EL (cell line): ENCODE data around the gene TBRG1.
A peak's percentile ranks its signal among the peaks of the same experiment; 100 is the strongest.
"Not testable (repeated sequence)": the region's sequence is repeated elsewhere in the genome, so short reads cannot be mapped to it uniquely, and the experiment has no call there.

Experiments used
- DNase-seq: peaks from one replicate; pipeline ENCODE4 v3.0.0-alpha.2; 2016

Gene TBRG1

GRCh38 chr11:124622531-124623451, at the start of gene TBRG1:
Gene TBRG1, plus strand, starts transcription at chr11:124622864. Its CDS starts 220 bp downstream, at chr11:124623084.
- peak; percentile 90 for DNase-seq

- DNase-seq = no peak
Measured at GRCh38 chr11:124577716-124578427, 44.8 kb upstream of the TBRG1 start.

DNA sequence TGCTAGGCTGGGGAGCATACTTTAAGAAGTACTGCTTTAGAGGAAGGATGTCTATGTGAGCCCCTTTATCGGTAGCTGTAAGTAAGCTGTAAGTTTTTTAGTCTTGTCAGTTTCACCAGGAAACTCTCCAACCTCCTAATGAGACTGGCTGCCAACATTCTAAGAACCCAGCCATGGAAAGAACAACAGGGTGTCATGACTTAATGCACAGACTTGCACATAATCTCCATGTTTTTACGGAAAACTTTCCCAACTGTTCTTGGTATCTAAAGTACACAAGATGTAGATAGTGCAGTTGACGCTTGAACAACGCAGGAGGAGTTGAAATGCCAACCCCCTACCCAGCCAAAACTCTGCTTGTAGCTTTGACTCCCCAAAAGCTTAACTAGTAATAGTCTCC, 43.9 kb upstream of the TBRG1 start:
- no peak for DNase-seq

DNA sequence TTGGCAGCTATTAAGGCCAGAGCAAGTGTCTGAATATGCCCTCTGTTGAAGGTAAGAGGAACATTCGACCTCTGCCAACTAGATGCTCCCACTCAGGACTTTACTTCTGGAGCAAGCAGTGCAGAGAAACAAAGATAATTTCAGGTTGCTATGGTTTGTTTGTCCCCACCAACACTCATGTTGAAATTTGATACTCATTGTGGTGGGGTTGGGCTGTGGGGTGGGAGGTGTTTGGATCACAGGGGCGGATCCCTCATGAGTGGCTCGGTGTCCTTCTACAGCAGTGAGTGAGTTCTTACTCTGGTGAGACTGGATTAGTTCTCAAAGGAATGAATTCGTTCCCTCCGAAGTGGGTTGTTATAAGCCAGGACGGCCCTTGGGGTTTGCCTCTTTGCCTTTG, 40.8 kb upstream of the TBRG1 start:
- DNase-seq = no peak

DNA sequence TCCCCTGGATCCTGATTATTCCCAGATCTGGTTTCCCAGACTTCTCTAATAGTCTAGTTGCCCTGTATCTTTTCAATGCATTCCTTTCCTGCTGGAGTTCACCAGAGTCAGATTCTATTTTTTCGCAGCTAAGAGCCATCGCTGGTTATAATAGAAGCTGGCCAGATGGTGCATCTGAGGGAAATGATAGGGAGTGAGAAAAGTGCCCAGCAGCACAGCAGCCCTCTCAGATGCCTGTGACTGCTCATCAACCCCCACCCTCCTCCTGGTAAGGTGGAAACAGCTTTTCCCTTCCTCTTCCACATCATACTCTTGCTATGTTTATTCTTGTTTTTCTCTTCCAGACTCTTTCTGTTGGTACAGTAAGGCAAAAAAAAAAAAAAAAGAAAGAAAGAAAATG, 40.1 kb upstream of the TBRG1 start:
- no peak for DNase-seq

GRCh38 chr11:124583781-124584180, 38.9 kb upstream of the TBRG1 start:
- no peak for DNase-seq

DNA sequence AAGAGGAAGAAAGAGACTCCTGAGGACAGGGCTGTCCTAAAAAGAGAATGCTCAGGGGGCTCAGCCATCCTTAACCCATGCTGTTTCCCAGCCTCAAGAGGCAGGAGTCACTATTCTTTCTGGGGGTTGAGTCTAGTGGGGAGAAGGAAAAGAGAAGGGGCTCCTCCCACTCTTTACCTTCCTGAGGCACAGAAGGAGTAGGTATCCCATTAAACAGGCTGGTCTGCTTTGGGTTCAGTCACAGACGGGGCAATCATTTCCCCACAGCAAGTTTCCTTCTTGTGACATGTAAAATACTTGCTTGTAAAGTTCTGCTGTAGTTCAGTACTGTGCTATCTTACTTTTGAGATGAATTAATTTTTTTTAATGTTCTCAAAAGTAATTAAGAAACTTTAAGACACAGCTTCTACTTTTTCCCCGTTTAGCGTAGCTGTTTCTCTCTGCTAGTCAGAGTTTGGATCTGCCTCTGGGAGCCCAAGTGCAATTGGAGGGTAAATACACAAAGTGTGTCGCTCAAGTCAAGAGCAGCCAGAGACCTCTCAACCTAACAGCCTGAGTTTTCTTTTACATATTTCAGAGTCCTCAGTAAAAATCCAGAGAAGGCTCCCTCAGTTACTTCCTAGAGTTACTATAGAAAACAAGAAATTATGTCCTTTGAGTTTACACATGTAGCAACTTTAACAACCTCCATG, 37.8 kb upstream of the TBRG1 start:
- no peak for DNase-seq

GRCh38 chr11:124586238-124586860, 36.3 kb upstream of the TBRG1 start:
- DNase-seq = peak; percentile 54

GRCh38 chr11:124591430-124591829, 31.2 kb upstream of the TBRG1 start:
- DNase-seq = no peak

GRCh38 chr11:124592627-124593026, 30.0 kb upstream of the TBRG1 start:
- DNase-seq = no peak

DNA sequence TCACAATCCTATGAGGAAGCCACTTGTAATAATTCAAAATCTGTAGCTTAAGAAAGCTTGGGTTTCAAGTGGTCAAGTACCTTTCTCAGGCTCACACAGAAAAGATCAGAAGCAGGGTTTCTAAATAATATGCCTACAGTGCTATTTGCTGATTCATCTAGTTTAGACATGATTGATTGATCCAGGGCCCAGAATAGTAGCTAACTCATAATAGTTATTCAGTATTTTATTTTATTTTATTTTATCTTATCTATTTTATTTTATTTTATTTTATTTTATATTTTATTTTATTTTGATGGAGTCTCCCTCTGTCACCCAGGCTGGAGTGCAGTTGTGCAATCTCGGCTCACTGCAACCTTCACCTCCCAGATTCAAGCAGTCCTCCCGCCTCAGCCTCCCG, 27.4 kb upstream of the TBRG1 start:
- DNase-seq = no peak

- DNase-seq = no peak
Measured at GRCh38 chr11:124597626-124598025, 25.0 kb upstream of the TBRG1 start.

DNA sequence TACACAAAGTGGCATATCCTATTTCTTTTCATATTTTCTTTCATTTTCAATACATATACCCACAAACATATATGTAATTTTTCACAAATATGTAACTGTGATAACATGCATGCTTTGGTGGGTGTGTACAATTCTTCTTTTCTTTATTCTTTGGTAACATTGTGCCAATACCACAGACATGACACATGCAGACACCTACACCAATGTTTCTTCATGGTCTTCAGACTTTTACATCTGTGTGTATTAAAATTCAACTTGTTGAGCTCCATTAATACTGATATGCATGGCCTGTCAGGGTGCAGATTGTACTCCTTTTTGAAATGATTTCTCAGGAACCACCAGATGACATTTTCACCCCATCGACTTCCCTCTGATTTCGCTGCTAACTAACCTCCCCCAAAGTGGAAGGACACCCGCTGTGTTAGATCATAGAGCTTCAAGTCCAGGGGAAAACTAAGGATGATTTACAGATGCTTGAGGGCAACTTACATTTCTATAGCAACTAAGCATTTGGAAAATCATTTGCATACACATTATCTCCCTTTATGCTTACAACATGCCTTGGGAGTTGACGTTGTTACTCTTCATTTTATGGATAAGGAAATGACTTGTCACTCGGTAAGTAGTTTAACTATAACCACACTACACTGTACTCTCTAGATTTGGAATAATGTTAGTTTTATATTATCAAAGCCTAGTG, 21.9 kb upstream of the TBRG1 start:
- no peak for DNase-seq

- DNase-seq = peak; percentile 47
Measured at GRCh38 chr11:124602193-124602592, 20.5 kb upstream of the TBRG1 start.

- DNase-seq = not testable (repeated sequence)
Measured at GRCh38 chr11:124602723-124603122, 19.9 kb upstream of the TBRG1 start.

- no peak for DNase-seq
Measured at GRCh38 chr11:124605719-124606118, 16.9 kb upstream of the TBRG1 start.

- no peak for DNase-seq
Measured at GRCh38 chr11:124608147-124608546, 14.5 kb upstream of the TBRG1 start.

- DNase-seq = no peak
Measured at GRCh38 chr11:124610295-124610694, 12.4 kb upstream of the TBRG1 start.

- no peak for DNase-seq
Measured at GRCh38 chr11:124611064-124611463, 11.6 kb upstream of the TBRG1 start, which contains the start of gene PANX3. Gene PANX3, plus strand, starts transcription at chr11:124611428. Its CDS starts 129 bp downstream, at chr11:124611557.

GRCh38 chr11:124612045-124612444, 10.6 kb upstream of the TBRG1 start:
- no peak for DNase-seq

DNA sequence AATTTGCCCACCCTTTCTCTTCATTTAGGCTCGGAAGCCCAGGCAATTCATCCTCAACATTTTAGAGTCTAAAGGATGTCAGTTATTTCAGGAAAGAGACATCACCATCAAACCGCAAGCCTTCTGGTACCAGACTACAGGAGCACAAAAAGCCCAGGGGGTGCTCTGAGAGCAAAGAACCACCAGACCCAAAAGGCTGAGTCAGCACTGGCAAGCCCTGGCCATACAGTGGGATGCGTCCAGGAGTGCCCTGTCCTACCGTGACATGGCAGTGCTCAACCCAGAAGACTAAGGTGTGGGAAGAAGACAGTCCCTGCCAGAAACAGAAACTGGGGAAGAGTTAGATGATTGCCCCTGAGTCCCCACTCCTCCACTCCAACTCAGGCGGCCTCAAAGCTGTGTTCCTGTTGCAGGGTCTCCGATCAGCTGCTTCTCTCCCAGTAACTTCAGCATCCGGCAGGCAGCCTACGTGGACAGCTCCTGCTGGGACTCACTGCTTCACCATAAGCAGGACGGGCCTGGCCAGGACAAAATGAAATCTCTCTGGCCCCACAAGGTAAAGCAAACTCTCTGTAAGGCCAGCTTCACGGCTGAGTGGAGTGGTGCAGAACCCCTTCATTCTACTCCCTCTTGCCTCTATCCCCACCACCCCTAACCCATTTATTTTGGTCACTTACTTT, 10.0 kb upstream of the TBRG1 start:
- no peak for DNase-seq

GRCh38 chr11:124618863-124619262, 3.8 kb upstream of the TBRG1 start:
- no peak for DNase-seq
